Muscle of leg (tissue), 11 donors: ENCODE measurements around the gene RELA. TPM values are rescaled to one million over a fixed set of nuclear protein-coding genes. Genes with fewer than 3 reads are reported as not detected.
A peak's percentile ranks its signal among the peaks of the same experiment; 100 is the strongest.

Experiments used
- DNase-seq: peaks from one replicate; pipeline ENCODE4 v3.0.0; 2013
- H3K27ac ChIP-seq: one replicate; pipeline ENCODE4 v1.5.1; 2013; ENCODE audit warnings: mild to moderate bottlenecking, low read length, control low read depth
- H3K27me3 ChIP-seq: one replicate; pipeline ENCODE4 v1.6.1; 2013; ENCODE audit warnings: low read length; ENCODE audit not compliant: control insufficient read depth, insufficient read depth
- H3K36me3 ChIP-seq: one replicate; pipeline ENCODE4 v1.6.1; 2013; ENCODE audit warnings: low read length; ENCODE audit not compliant: control insufficient read depth, insufficient read depth
- H3K4me1 ChIP-seq: one replicate; pipeline ENCODE4 v1.6.1; 2013; ENCODE audit warnings: low read length; ENCODE audit not compliant: control insufficient read depth, insufficient read depth
- H3K4me3 ChIP-seq: one replicate; pipeline ENCODE4 v1.5.1; 2013; ENCODE audit warnings: low read length, control low read depth
- H3K9me3 ChIP-seq: replicated peaks from 2 replicates; pipeline ENCODE4 v1.6.1; 2013; ENCODE audit warnings: low read depth, low read length; ENCODE audit not compliant: control insufficient read depth
- WGBS: methylation state at CpG from one replicate; pipeline ENCODE4 v1.1.5; 2013; ENCODE audit warnings: missing lambda C conversion rate; ENCODE audit not compliant: insufficient coverage; 5-methylcytosine and 5-hydroxymethylcytosine counted together
- polyA plus RNA-seq, 8 donors: library from polyadenylated mRNA; unstranded; fragments of 120-200 nt; gene quantifications; one replicate each; pipeline versions ENCODE4 v1.2.1 to v1.2.3, GENCODE V29; 2013; ENCODE audit warnings: inconsistent platforms in 1 of 8, low replicate concordance in 1 of 8; ENCODE audit not compliant: insufficient read length in 8 of 8, insufficient read depth in 1 of 8
- total RNA-seq: library from RNA; stranded (reverse); fragments of 120-200 nt; gene quantifications from one replicate; pipeline ENCODE4 v1.2.4, GENCODE V29; 2013

The RELA gene
- total and polyA plus RNA-seq, 9 donors = 18.8 to 54.2 (median 42.8) TPM

DNA sequence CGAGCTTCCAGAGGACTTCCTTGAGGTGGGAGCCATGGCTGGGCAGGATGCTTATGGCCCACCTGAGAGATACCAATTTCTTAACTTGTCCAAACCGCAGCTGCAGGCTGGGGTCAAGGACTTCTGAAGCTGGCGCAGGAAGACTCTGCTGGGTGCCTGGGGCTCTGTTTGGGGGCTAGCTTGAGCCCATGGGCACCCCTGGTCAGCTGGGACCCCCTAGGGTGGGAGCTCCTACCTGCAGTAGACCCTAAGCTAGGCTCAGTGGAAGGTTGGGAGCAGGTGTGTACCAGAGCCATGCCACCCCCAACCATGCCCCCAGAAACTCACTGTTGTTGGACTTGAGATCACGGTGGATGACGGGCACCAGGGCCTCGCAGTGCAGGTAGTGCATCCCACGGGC lies 50.0 kb downstream of the RELA start:
- H3K9me3 ChIP-seq = no peaks in the 10 kb centered on the region
- peaks cover 49% of the 10 kb centered on the region for H3K36me3 ChIP-seq
- no peaks in the 10 kb centered on the region for H3K27me3 ChIP-seq
- peak overlapping the region; percentile 94 for H3K27ac ChIP-seq
- H3K4me3 ChIP-seq = peak overlapping the region; percentile 73
- H3K4me1 ChIP-seq = peaks cover 65% of the 10 kb centered on the region
- 60% methylated on average over 6 of the region's 7 CpGs for WGBS
- no peak for DNase-seq

DNA sequence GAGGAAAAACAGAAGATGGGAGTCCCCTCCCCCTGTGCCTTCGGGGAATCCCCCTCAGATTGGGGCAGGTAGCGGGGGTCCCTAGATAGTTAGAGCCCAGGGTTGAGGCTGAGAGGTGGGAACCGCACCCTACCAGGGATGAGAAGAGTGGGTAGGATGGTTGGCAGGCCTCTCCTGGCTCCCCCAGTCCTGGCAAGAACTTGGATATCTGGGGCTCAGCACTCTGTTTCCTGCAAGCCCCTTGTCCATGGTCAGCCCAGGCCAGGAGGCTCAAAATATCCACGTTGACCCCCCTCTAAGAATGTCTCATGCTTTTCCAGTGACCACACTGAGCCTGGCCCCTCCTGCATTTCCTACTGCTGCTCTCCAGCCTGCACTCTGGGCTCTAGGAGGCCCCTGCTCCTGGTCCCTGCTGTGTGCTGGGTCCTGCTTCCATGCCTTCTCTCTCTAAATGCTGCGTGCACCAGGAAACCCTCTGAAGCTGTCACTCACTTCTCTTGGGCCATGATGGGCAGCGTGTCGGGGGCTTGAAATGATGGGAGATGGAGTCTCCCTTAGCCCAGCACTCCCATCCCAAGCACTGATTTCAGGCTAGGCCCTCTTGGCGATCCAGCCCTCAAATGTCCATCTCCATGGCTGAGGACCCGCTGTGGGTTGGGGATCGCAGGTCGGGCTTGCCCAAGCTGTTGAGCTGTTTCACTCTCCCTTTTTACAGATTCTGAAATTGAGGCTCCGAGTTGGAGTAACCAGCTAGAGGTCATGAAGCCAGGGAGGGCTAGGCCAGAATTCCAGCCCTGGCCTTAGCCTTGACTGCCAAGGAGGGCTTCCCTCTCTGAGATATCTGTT lies 50.7 kb downstream of the RELA start:
- peaks cover 66% of the 10 kb centered on the region for H3K4me1 ChIP-seq
- H3K36me3 ChIP-seq = peaks cover 45% of the 10 kb centered on the region
- no peaks in the 10 kb centered on the region for H3K27me3 ChIP-seq
- DNase-seq = peak; percentile 47
- no peaks in the 10 kb centered on the region for H3K9me3 ChIP-seq
- 68% methylated on average over 7 of the region's 12 CpGs for WGBS
- H3K27ac ChIP-seq = peak overlapping the region; percentile 94
- peak overlapping the region; percentile 73 for H3K4me3 ChIP-seq

DNA sequence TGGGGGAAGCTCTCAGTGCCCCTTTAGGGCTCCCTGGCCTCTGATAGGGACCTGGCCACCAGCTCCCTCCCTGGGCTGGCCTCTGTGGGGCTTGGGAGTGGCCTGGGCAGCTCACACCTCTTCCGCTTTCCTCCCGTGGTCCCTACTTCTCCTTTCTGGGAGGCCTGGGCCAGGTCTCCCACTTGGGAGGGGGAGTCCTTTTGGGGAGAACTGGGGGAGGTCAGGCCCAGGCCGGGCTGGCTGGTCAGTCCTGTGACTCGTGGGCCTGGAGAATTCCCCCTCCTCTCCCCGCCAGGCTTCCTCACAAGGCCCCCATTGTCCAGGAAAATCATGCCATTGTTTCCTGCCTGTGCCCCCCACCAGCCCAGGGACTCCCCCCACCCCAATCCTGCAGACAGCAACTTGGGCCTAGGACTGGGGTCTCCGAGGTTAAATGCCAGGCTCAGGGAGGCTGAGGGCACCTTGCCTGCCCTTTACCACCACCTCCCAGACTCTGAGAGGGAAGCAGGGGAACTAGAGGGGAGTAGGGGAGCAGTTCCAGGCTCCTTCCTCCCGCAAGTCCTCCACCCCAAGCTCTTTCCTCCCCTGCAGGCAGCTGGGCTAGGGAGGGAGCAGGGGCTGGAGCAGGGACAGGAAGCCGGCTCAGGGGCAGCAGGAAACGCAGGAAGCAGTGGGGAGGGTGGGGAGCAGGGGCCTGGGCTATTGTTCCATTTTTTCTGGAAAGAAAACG lies 51.5 kb downstream of the RELA start:
- Histone ChIP-seq H3K9me3 (no peaks in the 10 kb centered on the region), H3K4me3 (peak overlapping the region; percentile 73), H3K36me3 (peaks cover 44% of the 10 kb centered on the region), H3K4me1 (peaks cover 64% of the 10 kb centered on the region), H3K27ac (peak overlapping the region; percentile 94), H3K27me3 (no peaks in the 10 kb centered on the region)
- 33% methylated on average over 3 of the region's 10 CpGs for WGBS
- peak; percentile 76 for DNase-seq

DNA sequence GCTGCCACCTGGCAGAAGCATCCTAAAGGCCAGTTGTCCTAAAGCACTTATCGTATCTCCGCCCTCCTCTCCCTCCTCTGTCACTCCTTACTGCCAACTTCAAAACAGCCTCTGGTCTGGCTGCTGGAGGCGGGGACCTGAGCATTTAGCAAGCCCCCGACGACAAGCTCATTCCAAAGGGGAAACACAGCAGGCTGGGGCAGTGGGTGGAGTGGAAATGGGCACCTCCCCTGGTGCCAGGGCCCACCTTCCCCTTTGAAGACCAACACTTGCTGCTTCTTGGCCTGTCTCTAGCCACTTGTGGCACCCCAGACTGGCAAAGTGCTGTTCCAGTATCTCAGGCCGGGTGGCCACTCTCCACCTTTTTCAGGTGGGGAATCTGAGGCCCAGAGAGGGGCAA lies 52.3 kb downstream of the RELA start:
- Histone ChIP-seq H3K4me1 (peaks cover 63% of the 10 kb centered on the region), H3K36me3 (peaks cover 51% of the 10 kb centered on the region), H3K4me3 (peak overlapping the region; percentile 73), H3K27ac (peak overlapping the region; percentile 33), H3K9me3 (no peaks in the 10 kb centered on the region), H3K27me3 (no peaks in the 10 kb centered on the region)
- 56% methylated on average over 3 of the region's 6 CpGs for WGBS
- no peak for DNase-seq

DNA sequence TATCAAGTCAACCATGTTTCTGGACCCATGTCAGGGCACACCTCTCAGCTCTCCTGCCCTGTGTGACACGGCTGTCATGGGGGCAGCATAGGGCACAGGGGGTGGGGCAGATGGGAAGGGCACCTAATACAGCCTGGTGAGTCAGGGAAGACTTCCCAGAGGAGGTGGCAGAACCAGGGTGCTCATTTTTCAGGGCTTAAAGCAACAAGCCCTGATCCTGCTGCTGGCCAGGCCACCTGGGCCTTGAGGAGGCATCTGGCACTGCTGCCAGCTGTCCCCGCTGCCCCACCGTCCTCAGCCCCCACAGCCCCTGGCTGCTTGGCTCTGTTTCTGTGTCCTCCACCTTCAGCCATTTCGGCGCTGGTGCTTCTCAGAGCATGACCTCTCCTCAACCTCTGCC lies 53.1 kb downstream of the RELA start:
- Histone ChIP-seq H3K9me3 (no peaks in the 10 kb centered on the region), H3K4me3 (no peak overlapping the region), H3K36me3 (peaks cover 58% of the 10 kb centered on the region), H3K4me1 (peaks cover 65% of the 10 kb centered on the region), H3K27ac (no peak overlapping the region), H3K27me3 (no peaks in the 10 kb centered on the region)
- WGBS = 89% methylated on average over 4 of the region's 5 CpGs
- DNase-seq = no peak

DNA sequence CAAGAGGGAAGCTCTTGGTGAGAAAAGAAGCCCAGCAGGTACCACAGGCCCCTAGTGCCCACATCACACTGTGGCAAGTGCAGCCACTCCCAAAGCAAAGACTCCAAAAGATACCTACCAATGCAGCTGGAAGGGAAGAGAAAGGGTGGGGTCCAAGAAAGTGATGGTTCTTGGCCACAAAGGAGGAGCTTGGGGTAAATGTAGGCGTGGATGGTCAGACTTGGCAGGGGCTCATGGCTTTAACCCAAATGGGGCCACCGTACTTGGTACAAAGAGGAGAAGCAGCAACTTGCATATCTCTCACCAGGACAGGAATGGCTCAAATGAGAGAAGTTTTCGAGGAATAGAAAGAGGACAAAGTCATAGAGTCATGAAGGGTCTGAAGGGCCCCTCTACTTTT lies 53.5 kb downstream of the RELA start:
- Histone ChIP-seq H3K27ac (no peak overlapping the region), H3K9me3 (no peaks in the 10 kb centered on the region), H3K27me3 (no peaks in the 10 kb centered on the region), H3K36me3 (peaks cover 63% of the 10 kb centered on the region), H3K4me1 (peaks cover 66% of the 10 kb centered on the region), H3K4me3 (no peak overlapping the region)
- no peak for DNase-seq
- whole genome bisulfite sequencing = 44% methylated on average over 2 of the region's 3 CpGs

DNA sequence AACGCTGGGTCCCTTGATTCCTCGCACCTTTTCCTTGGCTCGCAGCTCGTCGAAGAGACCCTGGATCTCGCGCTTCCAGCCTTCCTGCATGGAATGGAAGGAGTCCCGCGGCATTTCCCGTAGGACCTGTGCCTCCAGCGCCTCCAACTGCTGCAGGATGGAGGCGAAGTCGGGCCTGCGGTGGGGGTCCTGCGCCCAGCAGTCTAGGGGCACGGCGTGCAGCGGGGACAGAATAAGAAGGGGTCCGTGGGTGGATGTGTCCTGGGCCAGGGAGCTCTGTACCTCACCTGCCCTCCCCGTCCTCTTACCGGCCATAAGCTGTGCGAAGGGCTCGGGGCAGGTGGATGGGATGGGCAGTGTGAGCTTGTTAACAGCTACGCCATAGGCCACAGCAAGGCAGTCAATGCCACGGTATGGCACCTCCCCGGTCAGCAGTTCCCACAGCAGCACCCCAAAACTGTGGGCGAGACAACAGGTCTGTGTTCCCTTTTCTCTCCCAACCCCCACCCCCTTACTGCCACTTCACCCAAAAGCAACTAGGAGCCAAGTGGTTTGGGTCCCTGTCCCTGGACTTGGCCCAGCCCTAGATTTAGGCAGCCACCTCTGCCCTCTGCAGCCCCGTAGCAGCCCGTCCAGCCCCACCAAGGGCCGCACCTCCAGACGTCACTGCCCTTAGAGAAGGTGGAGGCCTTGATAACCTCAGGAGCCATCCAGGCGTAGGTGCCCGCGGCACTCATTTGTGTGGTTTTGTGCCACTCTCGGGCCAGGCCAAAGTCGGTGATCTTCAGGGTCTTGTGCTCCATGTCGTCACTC lies 54.9 kb downstream of the RELA start:
- DNase-seq = no peak
- peaks cover 56% of the 10 kb centered on the region for H3K4me1 ChIP-seq
- H3K36me3 ChIP-seq = peaks cover 74% of the 10 kb centered on the region
- peak overlapping the region; percentile 27 for H3K4me3 ChIP-seq
- H3K9me3 ChIP-seq = no peaks in the 10 kb centered on the region
- H3K27me3 ChIP-seq = no peaks in the 10 kb centered on the region
- H3K27ac ChIP-seq = peak overlapping the region; percentile 81
- 57% methylated on average over 33 of the region's 37 CpGs for WGBS

DNA sequence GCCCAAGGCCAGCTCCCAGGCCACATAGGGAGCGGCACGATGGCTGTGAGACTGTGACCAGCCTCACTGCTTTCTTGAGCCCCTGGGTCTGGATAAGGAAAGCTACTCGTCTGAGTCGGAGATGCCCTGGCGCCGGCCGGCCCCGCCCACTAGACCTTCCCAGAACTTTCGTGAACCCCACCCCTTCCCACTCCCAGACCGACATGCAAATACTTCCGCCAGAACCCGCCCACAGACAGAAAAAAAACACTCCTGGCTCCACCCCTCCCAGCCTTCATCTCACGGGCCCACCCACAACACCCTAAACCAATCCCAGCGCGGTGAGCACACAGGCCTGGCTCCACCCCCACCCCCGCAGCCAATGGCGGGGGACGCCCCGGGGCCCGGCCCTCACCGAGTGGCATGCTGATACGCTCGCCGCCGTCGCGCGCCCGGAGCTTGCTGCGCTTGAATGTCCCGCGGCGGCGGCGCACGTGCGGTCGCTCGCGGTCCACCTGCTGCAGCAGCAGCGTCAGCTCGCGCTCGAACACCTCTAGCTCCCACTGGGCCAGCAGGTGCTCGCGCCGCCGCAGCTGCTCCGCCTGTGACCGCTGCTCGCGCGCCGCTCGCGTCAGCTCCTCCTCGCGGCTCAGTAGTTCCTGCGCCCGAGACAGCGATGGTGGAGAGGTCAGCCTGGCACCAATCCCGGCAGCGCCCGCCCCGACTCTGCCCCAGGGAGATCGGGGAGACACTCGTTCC lies 55.7 kb downstream of the RELA start:
- 4% methylated on average over 67 of the region's 67 CpGs for WGBS
- Histone ChIP-seq H3K4me3 (peak overlapping the region; percentile 27), H3K4me1 (peaks cover 48% of the 10 kb centered on the region), H3K27me3 (no peaks in the 10 kb centered on the region), H3K27ac (peak overlapping the region; percentile 85), H3K9me3 (no peaks in the 10 kb centered on the region), H3K36me3 (peaks cover 74% of the 10 kb centered on the region)
- DNase-seq = peak; percentile 98

DNA sequence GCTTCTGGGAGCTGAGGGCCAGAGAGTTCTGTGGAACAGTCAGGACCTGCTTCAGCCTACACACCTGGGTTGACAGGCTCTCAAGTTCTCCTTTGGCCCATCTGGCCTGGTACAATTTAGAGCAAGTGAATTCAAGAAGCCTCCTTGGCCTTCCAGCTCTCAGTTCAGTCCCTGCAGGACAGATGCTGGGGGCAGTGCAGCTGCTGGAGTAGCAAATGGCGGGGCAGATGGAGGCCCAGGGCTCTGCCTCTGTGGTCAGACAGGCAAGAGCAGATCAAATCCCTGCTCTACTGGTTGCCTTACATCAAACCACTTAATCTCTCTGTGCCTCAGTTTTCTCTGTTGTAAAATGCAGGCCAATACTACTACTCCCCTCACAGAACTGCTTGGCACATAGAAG lies 58.5 kb downstream of the RELA start:
- WGBS = 55% methylated on average over 1 of the region's 1 CpG
- no peak for DNase-seq
- peaks cover 21% of the 10 kb centered on the region for H3K4me1 ChIP-seq
- no peak overlapping the region for H3K27ac ChIP-seq
- no peak overlapping the region for H3K4me3 ChIP-seq
- H3K9me3 ChIP-seq = no peaks in the 10 kb centered on the region
- H3K27me3 ChIP-seq = no peaks in the 10 kb centered on the region
- H3K36me3 ChIP-seq = peaks cover 76% of the 10 kb centered on the region
